MCF 10A (cell line): ENCODE results near the gene MED13L. TPM values are rescaled to one million over a fixed set of nuclear protein-coding genes. Genes with fewer than 3 reads are reported as not detected.
A peak's percentile ranks its signal among the peaks of the same experiment; 100 is the strongest.

Source experiments
- BruUV-seq: library from RNA; stranded (reverse); fragments of 400-500 nt; replicated peaks from 2 replicates; lab custom pipeline; 2021; lab: Mats Ljungman, UMichigan
- CTCF ChIA-PET: fragments of 300-600 bp; sonication (Branson Sonifier 250); formaldehyde crosslinking; extraction: SDS; loops from one replicate; lab custom pipeline; 2021; ENCODE audit warnings: antibody characterized with exemption, inconsistent platforms; lab: Yijun Ruan, JAX
- POLR2A ChIA-PET: fragments of 300-600, 350-650 bp; sonication (Branson Sonifier 250); formaldehyde crosslinking; extraction: SDS; loops from one replicate; lab custom pipeline; 2020; ENCODE audit warnings: antibody characterized with exemption, inconsistent platforms; lab: Yijun Ruan, JAX
- DNase-seq: peaks from one replicate; pipeline ENCODE4 v3.0.0-alpha.2; 2018; ENCODE audit not compliant: unreplicated experiment
- H3K27ac Mint-ChIP-seq: one replicate; pipeline ENCODE4 v1.8.0; 2022; ENCODE audit warnings: mild to moderate bottlenecking, low read depth, mixed read lengths; ENCODE audit not compliant: unreplicated experiment
- H3K27me3 Mint-ChIP-seq: one replicate; pipeline ENCODE4 v1.8.0; 2022; ENCODE audit warnings: mixed read lengths; ENCODE audit not compliant: insufficient read depth, unreplicated experiment
- H3K36me3 Mint-ChIP-seq: one replicate; pipeline ENCODE4 v1.8.0; 2022; ENCODE audit warnings: mild to moderate bottlenecking, moderate library complexity, mixed read lengths; ENCODE audit not compliant: insufficient read depth, unreplicated experiment
- H3K4me1 Mint-ChIP-seq: one replicate; pipeline ENCODE4 v1.8.0; 2022; ENCODE audit warnings: mixed read lengths; ENCODE audit not compliant: insufficient read depth, unreplicated experiment
- H3K4me3 Mint-ChIP-seq: one replicate; pipeline ENCODE4 v1.8.0; 2022; ENCODE audit warnings: mild to moderate bottlenecking, moderate library complexity, mixed read lengths; ENCODE audit not compliant: unreplicated experiment
- H3K9me3 Mint-ChIP-seq: one replicate; pipeline ENCODE4 v1.8.0; 2022; ENCODE audit warnings: mixed read lengths; ENCODE audit not compliant: unreplicated experiment
- intact Hi-C: fragments of 100-400 bp; cut with micrococcal nuclease; formaldehyde crosslinking; loops from 2 replicates; pipeline ENCODE4 v1.14.1; 2022
- total RNA-seq: library from RNA; stranded (reverse); gene quantifications from 2 replicates; pipeline ENCODE4 v1.2.3, GENCODE V29; 2022
- TF ChIP-seq, protein P1 (sequence below): fragments of 200-600 bp; IDR thresholded peaks from one replicate; pipeline ENCODE4 v1.8.0; 2022; ENCODE audit warnings: antibody characterized with exemption, mild to moderate bottlenecking; ENCODE audit not compliant: unreplicated experiment

The MED13L gene
- total RNA-seq, 1 experiment from 2014 or later, result 91.6 TPM

- no TSS peak for BruUV-seq
- Mint-ChIP-seq H3K4me3 (no peak overlapping the region), H3K27ac (no peak overlapping the region), H3K36me3 (peaks cover 43% of the 10 kb centered on the region), H3K4me1 (peaks cover 12% of the 10 kb centered on the region), H3K9me3 (no peaks in the 10 kb centered on the region), H3K27me3 (no peaks in the 10 kb centered on the region)
- DNase-seq, result peak; percentile 45
- ChIA-PET CTCF (interaction anchor here (0.7 to 1.2 kb wide), 3 partner anchors 13 to 233 kb away, joined by 3 to 5 read pairs (median 3); no protein-coding TSS in a partner anchor), POLR2A (interaction anchor here (0.7 to 1.8 kb wide), 3 partner anchors 8 to 1723 kb away, joined by 3 to 4 read pairs (median 3); no protein-coding TSS in a partner anchor)
- TF ChIP-seq, protein P1, sequence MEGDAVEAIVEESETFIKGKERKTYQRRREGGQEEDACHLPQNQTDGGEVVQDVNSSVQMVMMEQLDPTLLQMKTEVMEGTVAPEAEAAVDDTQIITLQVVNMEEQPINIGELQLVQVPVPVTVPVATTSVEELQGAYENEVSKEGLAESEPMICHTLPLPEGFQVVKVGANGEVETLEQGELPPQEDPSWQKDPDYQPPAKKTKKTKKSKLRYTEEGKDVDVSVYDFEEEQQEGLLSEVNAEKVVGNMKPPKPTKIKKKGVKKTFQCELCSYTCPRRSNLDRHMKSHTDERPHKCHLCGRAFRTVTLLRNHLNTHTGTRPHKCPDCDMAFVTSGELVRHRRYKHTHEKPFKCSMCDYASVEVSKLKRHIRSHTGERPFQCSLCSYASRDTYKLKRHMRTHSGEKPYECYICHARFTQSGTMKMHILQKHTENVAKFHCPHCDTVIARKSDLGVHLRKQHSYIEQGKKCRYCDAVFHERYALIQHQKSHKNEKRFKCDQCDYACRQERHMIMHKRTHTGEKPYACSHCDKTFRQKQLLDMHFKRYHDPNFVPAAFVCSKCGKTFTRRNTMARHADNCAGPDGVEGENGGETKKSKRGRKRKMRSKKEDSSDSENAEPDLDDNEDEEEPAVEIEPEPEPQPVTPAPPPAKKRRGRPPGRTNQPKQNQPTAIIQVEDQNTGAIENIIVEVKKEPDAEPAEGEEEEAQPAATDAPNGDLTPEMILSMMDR, result no peak
- intact Hi-C loops, result no loop called here
Measured at GRCh38 chr12:116002890-116003536, 274.5 kb downstream of the MED13L start.

DNA sequence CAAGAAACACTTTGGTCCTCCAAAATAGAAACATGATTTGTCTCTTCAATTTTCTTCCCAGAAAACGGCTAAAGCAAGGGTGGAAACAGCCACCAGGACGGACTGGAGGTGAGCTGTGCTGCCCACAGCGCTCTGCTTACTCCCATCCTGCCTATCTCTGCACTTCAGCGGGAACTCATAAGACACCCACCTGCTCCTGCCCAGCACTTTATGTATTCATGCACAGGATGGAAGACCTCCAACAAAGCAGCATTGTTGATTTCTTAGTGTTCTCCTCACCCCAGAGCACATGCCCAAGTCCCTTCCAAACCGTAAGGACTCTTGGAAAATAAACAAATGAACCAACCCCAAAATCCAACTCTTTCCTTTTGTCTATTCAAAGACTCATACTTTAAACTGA is 277.2 kb downstream of the MED13L start:
- intact Hi-C loops, result no loop called here
- H3K27ac Mint-ChIP-seq, result no peak overlapping the region
- POLR2A ChIA-PET, result interaction anchor here (0.6 kb wide), 1 partner anchor 222 kb away, joined by 3 read pairs; no protein-coding TSS in a partner anchor
- CTCF ChIA-PET, result interaction anchor here (1.1 kb wide), 1 partner anchor 709 kb away, joined by 6 read pairs; no protein-coding TSS in a partner anchor
- H3K4me1 Mint-ChIP-seq, result peaks cover 12% of the 10 kb centered on the region
- no peak for DNase-seq
- no peaks in the 10 kb centered on the region for H3K27me3 Mint-ChIP-seq
- H3K36me3 Mint-ChIP-seq, result peaks cover 37% of the 10 kb centered on the region
- no peaks in the 10 kb centered on the region for H3K9me3 Mint-ChIP-seq
- BruUV-seq, result no TSS peak
- H3K4me3 Mint-ChIP-seq, result no peak overlapping the region
- TF ChIP-seq, protein P1, result no peak

DNA sequence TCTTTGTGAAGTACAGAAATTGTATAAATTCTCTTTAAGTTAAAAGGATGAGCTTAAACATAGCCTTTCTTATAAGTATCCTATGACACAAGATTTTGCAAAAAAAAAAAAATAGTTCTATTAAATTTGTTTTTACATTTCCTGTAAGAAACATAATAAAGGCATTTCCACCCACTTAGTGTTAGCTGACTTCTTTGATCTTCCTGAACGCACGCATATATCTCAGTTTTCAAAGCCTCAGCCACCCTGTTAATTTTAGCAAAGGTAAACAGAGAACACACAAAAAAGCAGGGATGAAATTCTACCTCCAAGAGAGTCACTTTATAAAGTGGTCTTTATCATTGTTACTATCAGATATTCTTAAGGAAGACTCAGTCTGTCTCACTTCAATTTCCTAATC is 277.9 kb downstream of the MED13L start:
- POLR2A ChIA-PET, result interaction anchor here (0.6 to 0.7 kb wide), 4 partner anchors 122 to 546 kb away, joined by 3 read pairs; no protein-coding TSS in a partner anchor
- BruUV-seq, result no TSS peak
- peaks cover 41% of the 10 kb centered on the region for H3K36me3 Mint-ChIP-seq
- no peak overlapping the region for H3K4me3 Mint-ChIP-seq
- H3K27me3 Mint-ChIP-seq, result no peaks in the 10 kb centered on the region
- no peaks in the 10 kb centered on the region for H3K9me3 Mint-ChIP-seq
- CTCF ChIA-PET, result interaction anchor here (0.6 to 2.0 kb wide), 11 partner anchors 17 to 709 kb away, joined by 3 to 13 read pairs (median 4); no protein-coding TSS in a partner anchor
- no peak overlapping the region for H3K27ac Mint-ChIP-seq
- peaks cover 8% of the 10 kb centered on the region for H3K4me1 Mint-ChIP-seq
- intact Hi-C loops, result loop anchor here (5.0 to 10.0 kb wide), 4 partner anchors 238 to 708 kb away; partner anchors contain the start of gene MED13L
- TF ChIP-seq, protein P1, result no peak
- DNase-seq, result no peak

DNA sequence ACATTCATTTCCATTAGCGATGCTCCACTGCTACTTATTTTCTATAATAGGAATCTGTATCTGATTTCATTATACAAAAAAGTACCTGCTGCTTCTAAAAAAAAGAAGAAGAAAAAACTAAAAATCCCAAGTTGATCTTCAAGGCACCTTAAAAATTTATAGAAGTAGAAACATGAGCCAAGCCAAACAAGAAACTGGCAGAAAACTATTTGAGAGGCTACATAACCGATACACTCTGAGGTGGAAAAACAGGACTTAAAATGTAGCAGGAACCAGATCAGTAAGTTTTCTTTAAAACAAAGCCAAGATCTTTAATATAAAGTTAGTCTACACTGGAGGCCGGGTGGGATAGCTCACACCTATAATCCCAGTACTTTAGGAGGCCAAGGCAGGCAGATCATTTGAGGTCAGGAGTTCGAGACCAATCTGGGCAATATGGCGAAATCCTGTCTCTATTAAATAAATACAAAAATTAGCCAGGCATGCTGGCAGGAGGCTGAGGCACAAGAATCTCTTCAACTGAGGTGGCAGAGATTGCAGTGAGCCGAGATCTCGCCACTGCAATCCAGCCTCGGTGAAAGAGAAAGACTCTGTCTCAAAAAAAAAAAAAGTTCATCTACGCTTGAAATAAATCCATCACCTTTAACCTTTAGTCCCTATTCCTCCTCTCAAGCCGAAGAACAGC is 278.6 kb downstream of the MED13L start:
- POLR2A ChIA-PET, result interaction anchor here (0.6 to 0.7 kb wide), 3 partner anchors 122 to 547 kb away, joined by 3 read pairs; no protein-coding TSS in a partner anchor
- Mint-ChIP-seq H3K9me3 (no peaks in the 10 kb centered on the region), H3K4me1 (peaks cover 1% of the 10 kb centered on the region), H3K27me3 (no peaks in the 10 kb centered on the region), H3K4me3 (no peak overlapping the region), H3K27ac (no peak overlapping the region), H3K36me3 (peaks cover 43% of the 10 kb centered on the region)
- BruUV-seq, result no TSS peak
- DNase-seq, result no peak
- TF ChIP-seq, protein P1, result no peak
- CTCF ChIA-PET, result interaction anchor here (0.5 to 2.2 kb wide), 24 partner anchors 9 to 921 kb away, joined by 3 to 17 read pairs (median 4); no protein-coding TSS in a partner anchor
- intact Hi-C loops, result loop anchor here (5.0 to 10.0 kb wide), 4 partner anchors 238 to 708 kb away; partner anchors contain the start of gene MED13L
